NT2/D1 (cell line): ENCODE measurements around the gene PNPLA3.

Experiments
- DNase-seq: peaks from one replicate; pipeline ENCODE4 v3.0.0-alpha.2; 2011; ENCODE audit warnings: low read depth, low spot score
- H3K27me3 ChIP-seq: 2 replicates; pipeline ENCODE4 v1.6.0; 2011; ENCODE audit warnings: mild to moderate bottlenecking; ENCODE audit not compliant: insufficient read length, insufficient read depth
- H3K36me3 ChIP-seq: 2 replicates; pipeline ENCODE4 v1.6.1; 2011; ENCODE audit warnings: mild to moderate bottlenecking, low read length, mixed read lengths; ENCODE audit not compliant: insufficient read depth, insufficient read length
- H3K4me1 ChIP-seq: 2 replicates; pipeline ENCODE4 v1.5.1; 2011; ENCODE audit not compliant: insufficient read depth, insufficient read length
- H3K4me3 ChIP-seq: 2 replicates; pipeline ENCODE4 v1.5.1; 2011; ENCODE audit warnings: low read depth; ENCODE audit not compliant: insufficient read length
- H3K9ac ChIP-seq: 2 replicates; pipeline ENCODE4 v1.6.0; 2011; ENCODE audit warnings: low read depth; ENCODE audit not compliant: insufficient read length
- H3K9me3 ChIP-seq: 2 replicates; pipeline ENCODE4 v1.5.1; 2011; ENCODE audit warnings: mild to moderate bottlenecking, low read length; ENCODE audit not compliant: insufficient read depth
- SUZ12 ChIP-seq: IDR thresholded peaks from 2 replicates; pipeline ENCODE4 v1.6.1; 2011; ENCODE audit not compliant: insufficient read length, insufficient read depth; ENCODE audit errors: extremely low read depth
- YY1 ChIP-seq: IDR thresholded peaks from 2 replicates; pipeline ENCODE4 v1.6.1; 2011; ENCODE audit not compliant: insufficient read length, insufficient read depth
- ZNF274 ChIP-seq: IDR thresholded peaks from 2 replicates; pipeline ENCODE4 v1.6.1; 2011; ENCODE audit warnings: mild to moderate bottlenecking, low read depth, low read length

Gene PNPLA3

GRCh38 chr22:43919106-43919973 lies 4.3 kb upstream of the PNPLA3 start:
- H3K36me3 ChIP-seq: no peaks in the 10 kb centered on the region
- no peak for DNase-seq
- no peak overlapping the region for H3K4me3 ChIP-seq
- peaks cover 15% of the 10 kb centered on the region for H3K4me1 ChIP-seq
- H3K9me3 ChIP-seq: peaks cover 6% of the 10 kb centered on the region; the same call in 1 of the 2 replicates
- no peaks in the 10 kb centered on the region for H3K27me3 ChIP-seq
- no peak for TF ChIP-seq ZNF274
- no peak for TF ChIP-seq YY1
- no peak for TF ChIP-seq SUZ12
- no peak overlapping the region for H3K9ac ChIP-seq

GRCh38 chr22:43921370-43921769 lies 2.2 kb upstream of the PNPLA3 start:
- Histone ChIP-seq H3K27me3 (no peaks in the 10 kb centered on the region), H3K4me3 (no peak overlapping the region), H3K36me3 (no peaks in the 10 kb centered on the region), H3K4me1 (peaks cover 21% of the 10 kb centered on the region), H3K9me3 (no peaks in the 10 kb centered on the region), H3K9ac (no peak overlapping the region)
- TF ChIP-seq SUZ12 (no peak), YY1 (no peak), ZNF274 (no peak)
- no peak for DNase-seq

- Histone ChIP-seq H3K4me3 (no peak overlapping the region), H3K27me3 (no peaks in the 10 kb centered on the region), H3K4me1 (peaks cover 23% of the 10 kb centered on the region), H3K9me3 (no peaks in the 10 kb centered on the region), H3K36me3 (peaks cover 6% of the 10 kb centered on the region), H3K9ac (no peak overlapping the region)
- DNase-seq: no peak
- TF ChIP-seq YY1 (no peak), ZNF274 (no peak), SUZ12 (no peak)
These were observed 1.5 kb upstream of the PNPLA3 start for GRCh38 chr22:43922123-43922522.

- DNase-seq: no peak
- Histone ChIP-seq H3K27me3 (no peaks in the 10 kb centered on the region), H3K9ac (peak overlapping the region; percentile 74), H3K4me3 (peak overlapping the region; percentile 18), H3K9me3 (no peaks in the 10 kb centered on the region), H3K4me1 (peaks cover 23% of the 10 kb centered on the region), H3K36me3 (peaks cover 14% of the 10 kb centered on the region)
- TF ChIP-seq SUZ12 (no peak), YY1 (no peak), ZNF274 (no peak)
These were observed 414 bp upstream of the PNPLA3 start for GRCh38 chr22:43923191-43923590.

- no peak for TF ChIP-seq ZNF274
- no peak for TF ChIP-seq SUZ12
- no peak for TF ChIP-seq YY1
- peak overlapping the region; percentile 68 for H3K4me3 ChIP-seq
- no peaks in the 10 kb centered on the region for H3K9me3 ChIP-seq
- peaks cover 23% of the 10 kb centered on the region for H3K4me1 ChIP-seq
- no peaks in the 10 kb centered on the region for H3K27me3 ChIP-seq
- DNase-seq: no peak
- peaks cover 26% of the 10 kb centered on the region for H3K36me3 ChIP-seq
- H3K9ac ChIP-seq: peak overlapping the region; percentile 96
These were observed 1.3 kb downstream of the PNPLA3 start for GRCh38 chr22:43924877-43925276.

- DNase-seq: no peak
- H3K9ac ChIP-seq: peak overlapping the region; percentile 96
These were observed 2.1 kb downstream of the PNPLA3 start for GRCh38 chr22:43925433-43926348.

GRCh38 chr22:43926349-43926710 lies 2.7 kb downstream of the PNPLA3 start:
- Histone ChIP-seq H3K27me3 (no peaks in the 10 kb centered on the region), H3K4me3 (no peak overlapping the region), H3K9ac (peak overlapping the region; percentile 96), H3K36me3 (peaks cover 34% of the 10 kb centered on the region), H3K9me3 (no peaks in the 10 kb centered on the region), H3K4me1 (peaks cover 26% of the 10 kb centered on the region)
- TF ChIP-seq ZNF274: no peak
- no peak for TF ChIP-seq YY1
- TF ChIP-seq SUZ12: no peak
- DNase-seq: no peak

More at GRCh38 chr22:43925433-43926348, 2.1 kb downstream of the PNPLA3 start:
- Histone ChIP-seq H3K4me1 (peaks cover 28% of the 10 kb centered on the region), H3K4me3 (peak overlapping the region; percentile 68), H3K36me3 (peaks cover 34% of the 10 kb centered on the region), H3K27me3 (no peaks in the 10 kb centered on the region), H3K9me3 (no peaks in the 10 kb centered on the region)
- TF ChIP-seq ZNF274 (no peak), SUZ12 (no peak), YY1 (no peak)
